Panc1 (cell line): ENCODE results near the gene EXTL1. TPM values are rescaled to one million over a fixed set of nuclear protein-coding genes. Genes with fewer than 3 reads are reported as not detected.

Source experiments
- ATAC-seq: fragments of 200-7000 bp; cut with Tn5 transposase; 2 replicates; pipeline ENCODE4 v1.9.1; 2020; ENCODE audit warnings: mild to moderate bottlenecking, moderate library complexity
- BruUV-seq: library from RNA; stranded (reverse); fragments of 400-500 nt; replicated peaks from 2 replicates; lab custom pipeline; 2021; lab: Mats Ljungman, UMichigan
- CTCF ChIA-PET: fragments of 300-600 bp; sonication (Branson Sonifier 250); formaldehyde crosslinking; loops from one replicate; lab custom pipeline; 2022; ENCODE audit warnings: antibody characterized with exemption; lab: Charles Lee
- POLR2A ChIA-PET: fragments of 300-600 bp; sonication (Branson Sonifier 250); formaldehyde crosslinking; loops from one replicate; lab custom pipeline; 2022; ENCODE audit warnings: antibody characterized with exemption; lab: Charles Lee
- DNase-seq: peaks from one replicate; pipeline ENCODE4 v3.0.0-alpha.2; 2010; ENCODE audit warnings: low read depth, low spot score
- H3K27ac ChIP-seq: 2 replicates; pipeline ENCODE4 v1.5.1; 2011; ENCODE audit warnings: mild to moderate bottlenecking, low read length, inconsistent platforms
- H3K27me3 ChIP-seq: fragments of 200-500 bp; sonication (Bioruptor generic); 2 replicates; pipeline ENCODE4 v1.6.0; 2014; ENCODE audit warnings: low read length, inconsistent platforms; ENCODE audit not compliant: control insufficient read depth, insufficient read depth
- H3K36me3 ChIP-seq: fragments of 200-500 bp; sonication (Bioruptor generic); 2 replicates; pipeline ENCODE4 v1.5.1; 2014; ENCODE audit warnings: inconsistent platforms, mild to moderate bottlenecking, low read length, moderate library complexity; ENCODE audit not compliant: control insufficient read depth, insufficient read depth
- H3K4me1 ChIP-seq: 2 replicates; pipeline ENCODE4 v1.5.1; 2011; ENCODE audit warnings: inconsistent platforms, mild to moderate bottlenecking, low read length, moderate library complexity; ENCODE audit not compliant: control insufficient read depth, insufficient read depth
- H3K4me3 ChIP-seq, 2 experiments: 2 replicates each; pipeline ENCODE4 v1.5.1; 2011 to 2012; ENCODE audit warnings: low read depth in 2 of 2, low read length in 2 of 2, mild to moderate bottlenecking in 2 of 2, inconsistent platforms in 1 of 2, moderate library complexity in 1 of 2
- H3K9me3 ChIP-seq: fragments of 200-500 bp; sonication (Bioruptor generic); 2 replicates; pipeline ENCODE4 v1.5.1; 2014; ENCODE audit warnings: low read depth, mild to moderate bottlenecking, inconsistent platforms, low read length, moderate library complexity; ENCODE audit not compliant: control insufficient read depth, insufficient read depth
- POLR2AphosphoS5 ChIP-seq: IDR thresholded peaks from 2 replicates; pipeline ENCODE4 v1.6.1; 2012; ENCODE audit warnings: mild to moderate bottlenecking, low read depth, low read length, moderate library complexity
- REST ChIP-seq, 2 experiments: IDR thresholded peaks; 2 replicates each; pipeline ENCODE4 v1.6.1; 2011 to 2012; ENCODE audit warnings: low read depth in 2 of 2, control low read depth in 1 of 2, low read length in 1 of 2, mild to moderate bottlenecking in 1 of 2, moderate library complexity in 1 of 2; ENCODE audit not compliant: insufficient read depth in 1 of 2
- SIN3A ChIP-seq: IDR thresholded peaks from 2 replicates; pipeline ENCODE4 v1.6.1; 2012; ENCODE audit warnings: low read depth, mild to moderate bottlenecking, low read length, moderate library complexity, borderline replicate concordance; ENCODE audit not compliant: insufficient read depth
- TCF7L2 ChIP-seq: IDR thresholded peaks from 2 replicates; pipeline ENCODE4 v1.6.1; 2011; ENCODE audit warnings: mild to moderate bottlenecking, low read depth, low read length, inconsistent platforms
- in situ Hi-C: cut with HindIII; loops from 2 replicates; pipeline ENCODE4 v1.10.0; 2016; ENCODE audit warnings: low sequenced_read_pairs, low pct_unique_long_range_greater_than_20kb
- intact Hi-C: fragments of 100-400 bp; cut with micrococcal nuclease; formaldehyde crosslinking; loops from one replicate; pipeline ENCODE4 v1.10.0; 2022; ENCODE audit not compliant: unreplicated experiment
- total RNA-seq: library from RNA; stranded (reverse); gene quantifications from one replicate; pipeline ENCODE4 v1.2.1, GENCODE V29; 2021; ENCODE audit not compliant: unreplicated experiment
- TF ChIP-seq, protein P1 (sequence below): fragments of 450-650 bp; IDR thresholded peaks from 2 replicates; pipeline ENCODE4 v1.5.1; 2017; ENCODE audit warnings: mild to moderate bottlenecking

Gene EXTL1
- total RNA-seq, 1 experiment from 2014 or later: 0.10 TPM

DNA sequence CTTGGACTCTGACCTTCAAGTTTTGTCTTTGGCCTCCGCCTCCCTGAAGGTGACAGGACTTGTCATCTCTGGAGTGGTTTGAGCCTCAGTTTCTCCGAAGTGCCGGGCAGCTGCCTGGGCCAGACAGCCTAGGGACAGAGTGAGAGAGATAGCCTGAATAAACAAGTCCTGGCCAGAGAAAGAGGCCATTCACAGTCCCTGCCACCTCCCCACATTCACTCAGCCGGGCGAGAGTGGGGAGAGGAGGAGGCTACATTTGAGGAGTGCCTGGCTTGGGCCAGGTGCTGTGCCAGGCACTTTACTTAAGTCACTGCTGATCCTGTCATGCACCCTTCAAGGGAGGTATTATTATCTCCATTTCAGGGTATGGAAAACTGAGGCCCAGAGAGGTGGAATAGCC is 3.5 kb downstream of the EXTL1 start:
- no peak overlapping the region for H3K4me3 ChIP-seq
- ATAC-seq (no peak), DNase-seq (no peak)
- H3K36me3 ChIP-seq: no peaks in the 10 kb centered on the region
- no peak overlapping the region for H3K27ac ChIP-seq
- BruUV-seq: no TSS peak
- intact Hi-C loops (no loop called here), in situ Hi-C loops (no loop called here)
- H3K27me3 ChIP-seq: no peaks in the 10 kb centered on the region
- TF ChIP-seq SIN3A (no peak), REST (IDR thresholded peaks at IDR 0.05; ENCODE audit: insufficient read depth in 1 of 2, low read depth in 2 of 2, low read length in 1 of 2) (no peak), POLR2AphosphoS5 (no peak), TCF7L2 (no peak)
- TF ChIP-seq, protein P1, sequence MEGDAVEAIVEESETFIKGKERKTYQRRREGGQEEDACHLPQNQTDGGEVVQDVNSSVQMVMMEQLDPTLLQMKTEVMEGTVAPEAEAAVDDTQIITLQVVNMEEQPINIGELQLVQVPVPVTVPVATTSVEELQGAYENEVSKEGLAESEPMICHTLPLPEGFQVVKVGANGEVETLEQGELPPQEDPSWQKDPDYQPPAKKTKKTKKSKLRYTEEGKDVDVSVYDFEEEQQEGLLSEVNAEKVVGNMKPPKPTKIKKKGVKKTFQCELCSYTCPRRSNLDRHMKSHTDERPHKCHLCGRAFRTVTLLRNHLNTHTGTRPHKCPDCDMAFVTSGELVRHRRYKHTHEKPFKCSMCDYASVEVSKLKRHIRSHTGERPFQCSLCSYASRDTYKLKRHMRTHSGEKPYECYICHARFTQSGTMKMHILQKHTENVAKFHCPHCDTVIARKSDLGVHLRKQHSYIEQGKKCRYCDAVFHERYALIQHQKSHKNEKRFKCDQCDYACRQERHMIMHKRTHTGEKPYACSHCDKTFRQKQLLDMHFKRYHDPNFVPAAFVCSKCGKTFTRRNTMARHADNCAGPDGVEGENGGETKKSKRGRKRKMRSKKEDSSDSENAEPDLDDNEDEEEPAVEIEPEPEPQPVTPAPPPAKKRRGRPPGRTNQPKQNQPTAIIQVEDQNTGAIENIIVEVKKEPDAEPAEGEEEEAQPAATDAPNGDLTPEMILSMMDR: no peak
- peaks cover 5% of the 10 kb centered on the region; the same call in 1 of the 2 replicates for H3K4me1 ChIP-seq
- H3K9me3 ChIP-seq: no peaks in the 10 kb centered on the region
- ChIA-PET CTCF (no interaction called here), POLR2A (no interaction called here)

DNA sequence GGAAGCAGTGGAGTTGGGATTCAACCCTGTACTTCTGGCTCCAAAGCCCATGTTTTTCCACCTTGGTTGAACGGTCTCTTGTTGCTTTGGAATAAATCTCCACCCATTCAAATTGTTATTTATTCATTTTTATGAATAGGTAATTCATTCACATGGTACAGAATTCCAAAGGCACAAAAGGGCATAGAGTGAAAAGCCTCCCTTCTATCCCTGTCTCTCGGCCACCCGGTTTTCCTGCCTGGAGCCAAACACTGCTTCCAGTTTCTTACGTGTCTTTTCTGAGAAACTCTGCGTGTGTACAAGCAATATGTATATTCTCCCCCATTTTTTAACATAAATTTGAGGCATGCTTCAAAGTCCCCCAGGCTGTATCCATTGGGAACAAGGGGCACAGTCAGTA is 3.9 kb downstream of the EXTL1 start:
- ChIA-PET CTCF (no interaction called here), POLR2A (no interaction called here)
- TF ChIP-seq POLR2AphosphoS5 (no peak), SIN3A (no peak), REST (IDR thresholded peaks at IDR 0.05; ENCODE audit: insufficient read depth in 1 of 2, low read depth in 2 of 2, low read length in 1 of 2) (no peak), TCF7L2 (no peak)
- TF ChIP-seq, protein P1: no peak
- no peak overlapping the region for H3K27ac ChIP-seq
- BruUV-seq: no TSS peak
- intact Hi-C loops (no loop called here), in situ Hi-C loops (no loop called here)
- no peak for DNase-seq
- H3K4me3 ChIP-seq: no peak overlapping the region
- no peak for ATAC-seq
- no peaks in the 10 kb centered on the region for H3K9me3 ChIP-seq
- H3K4me1 ChIP-seq: peaks cover 5% of the 10 kb centered on the region; the same call in 1 of the 2 replicates
- H3K36me3 ChIP-seq: no peaks in the 10 kb centered on the region
- no peaks in the 10 kb centered on the region for H3K27me3 ChIP-seq
